SH-SY5Y (cell line): ENCODE results near the gene HIKESHI.

Experiments used
- GATA2 ChIP-seq: IDR thresholded peaks from 2 replicates; pipeline ENCODE4 v1.6.1; 2011; ENCODE audit warnings: mild to moderate bottlenecking, low read depth, low read length
- GATA3 ChIP-seq: IDR thresholded peaks from 2 replicates; pipeline ENCODE4 v1.6.1; 2011; ENCODE audit warnings: low read depth, mild to moderate bottlenecking, low read length, moderate library complexity

HIKESHI gene

GRCh38 chr11:86386746-86387145 is 84.7 kb downstream of the HIKESHI start:
- TF ChIP-seq GATA2 (no peak), GATA3 (no peak)

GRCh38 chr11:86388198-86388597 is 86.2 kb downstream of the HIKESHI start:
- TF ChIP-seq GATA3 (no peak), GATA2 (no peak)

- TF ChIP-seq GATA3 (no peak), GATA2 (no peak)
Observed at GRCh38 chr11:86390487-86390886, 88.4 kb downstream of the HIKESHI start.

GRCh38 chr11:86395061-86395551 is 93.1 kb downstream of the HIKESHI start:
- no peak for TF ChIP-seq GATA3
- no peak for TF ChIP-seq GATA2
